Prostate gland (tissue), 2 donors: Measurements from ENCODE around the gene BCL7C.

Source experiments
- POLR2A ChIP-seq: fragments of 450-650 bp; IDR thresholded peaks from one replicate; pipeline ENCODE4 v1.6.1; 2016; ENCODE audit warnings: antibody characterized with exemption, mild to moderate bottlenecking
- POLR2AphosphoS5 ChIP-seq: sonication (generic); formaldehyde crosslinking; IDR thresholded peaks from one replicate; pipeline ENCODE4 v1.6.1; 2017; ENCODE audit warnings: antibody characterized with exemption
- TF ChIP-seq, protein P1 (sequence below), 4 experiments: fragments of 200-600 bp in 2 of 4; fragments of 450-650 bp in 2 of 4; sonication (generic) in 2 of 4; IDR thresholded peaks; 1 replicate in 3 of 4; 2 replicates in 1 of 4; pipeline ENCODE4 v1.5.1; 2016 to 2019; ENCODE audit warnings: antibody characterized with exemption in 4 of 4, mild to moderate bottlenecking in 2 of 4, moderate library complexity in 2 of 4

DNA sequence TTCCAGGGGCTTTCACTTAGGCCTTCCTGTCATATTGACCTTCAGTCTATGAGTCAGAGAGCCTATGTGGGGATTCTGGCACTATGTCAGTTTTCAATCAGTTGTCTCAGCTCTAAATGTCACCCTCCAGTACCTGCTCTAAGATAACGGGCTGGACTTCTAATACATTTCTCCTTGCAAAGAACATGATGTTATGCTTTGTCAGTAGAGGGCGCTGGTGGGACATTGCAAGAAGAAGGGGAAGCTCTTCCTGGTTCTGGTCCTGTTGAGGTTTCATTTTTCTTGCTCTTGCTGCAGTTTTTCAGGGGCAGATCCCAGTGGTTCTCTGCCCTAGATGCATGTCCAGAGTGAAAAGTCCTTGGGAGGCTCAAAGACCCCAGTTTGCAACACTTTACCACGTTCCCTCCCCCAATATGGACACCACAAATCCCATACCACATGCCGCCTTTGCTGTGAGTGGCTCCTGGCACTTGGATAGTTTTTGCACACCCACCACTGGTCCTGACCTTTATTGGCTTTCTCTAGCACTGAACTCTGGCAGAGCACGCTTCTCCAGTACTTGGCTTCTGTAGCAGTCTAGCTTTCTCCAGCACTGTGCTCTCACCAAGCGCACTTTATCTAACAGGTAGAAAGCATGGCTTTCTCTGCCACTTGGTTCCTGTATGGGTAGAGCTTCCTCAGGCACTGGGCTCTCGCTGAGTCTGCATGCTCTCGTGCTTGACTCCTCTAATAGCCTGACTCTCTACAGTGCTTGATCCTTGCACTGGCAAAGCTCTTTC is 49.0 kb downstream of the BCL7C start:
- TF ChIP-seq, protein P1, sequence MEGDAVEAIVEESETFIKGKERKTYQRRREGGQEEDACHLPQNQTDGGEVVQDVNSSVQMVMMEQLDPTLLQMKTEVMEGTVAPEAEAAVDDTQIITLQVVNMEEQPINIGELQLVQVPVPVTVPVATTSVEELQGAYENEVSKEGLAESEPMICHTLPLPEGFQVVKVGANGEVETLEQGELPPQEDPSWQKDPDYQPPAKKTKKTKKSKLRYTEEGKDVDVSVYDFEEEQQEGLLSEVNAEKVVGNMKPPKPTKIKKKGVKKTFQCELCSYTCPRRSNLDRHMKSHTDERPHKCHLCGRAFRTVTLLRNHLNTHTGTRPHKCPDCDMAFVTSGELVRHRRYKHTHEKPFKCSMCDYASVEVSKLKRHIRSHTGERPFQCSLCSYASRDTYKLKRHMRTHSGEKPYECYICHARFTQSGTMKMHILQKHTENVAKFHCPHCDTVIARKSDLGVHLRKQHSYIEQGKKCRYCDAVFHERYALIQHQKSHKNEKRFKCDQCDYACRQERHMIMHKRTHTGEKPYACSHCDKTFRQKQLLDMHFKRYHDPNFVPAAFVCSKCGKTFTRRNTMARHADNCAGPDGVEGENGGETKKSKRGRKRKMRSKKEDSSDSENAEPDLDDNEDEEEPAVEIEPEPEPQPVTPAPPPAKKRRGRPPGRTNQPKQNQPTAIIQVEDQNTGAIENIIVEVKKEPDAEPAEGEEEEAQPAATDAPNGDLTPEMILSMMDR (IDR thresholded peaks at IDR 0.05): peak in 3 of 4 experiments; percentile 79 to 85 (median 79)
- TF ChIP-seq POLR2A (no peak), POLR2AphosphoS5 (peak; percentile 62)
